ENCODE results near the gene OR2S2. TPM values are rescaled to one million over a fixed set of nuclear protein-coding genes. Genes with fewer than 3 reads are reported as not detected.

Gene OR2S2
- total RNA-seq, 2 experiments from 2014 or later = not detected

DNA sequence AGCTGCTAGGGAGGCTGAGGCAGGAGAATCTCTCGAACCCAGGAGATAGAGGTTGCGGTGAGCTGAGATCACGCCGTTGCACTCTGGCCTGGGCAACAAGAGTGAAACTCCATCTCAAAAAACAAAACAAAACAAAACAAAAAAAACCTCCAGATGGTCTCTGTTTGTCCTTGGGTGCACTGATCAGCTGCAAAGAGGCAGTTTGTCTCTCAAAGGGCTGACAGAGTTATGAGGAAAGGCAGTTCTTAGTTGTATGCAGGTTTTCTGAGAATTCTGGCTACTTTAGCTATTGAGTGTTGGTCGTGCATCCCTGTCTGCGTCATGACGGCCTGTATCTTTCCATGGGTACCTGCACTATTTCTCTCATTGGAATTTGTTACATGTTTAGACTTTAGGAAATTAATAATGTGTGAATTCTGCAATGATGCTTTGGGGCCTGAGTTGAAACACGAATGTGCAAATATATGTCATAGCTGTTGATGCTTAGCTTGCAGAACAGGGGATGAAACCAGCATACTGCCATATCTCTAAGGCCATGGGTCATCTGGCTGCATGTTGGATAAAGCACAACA, 18.2 kb downstream of the OR2S2 start:
- peaks cover 46% of the 10 kb centered on the region for H3K4me1 ChIP-seq (ENCODE audit: insufficient read depth, low read length, poor library complexity, severe bottlenecking)
- DNase-seq (ENCODE audit: low spot score) = no peak
- no peak overlapping the region for H2AFZ ChIP-seq (ENCODE audit: low read length)
- H3K4me2 ChIP-seq (ENCODE audit: low read length) = 0 out of 2 replicates have a peak overlapping the region, but pooled peaks have one; percentile 45
- H3K36me3 ChIP-seq (ENCODE audit: insufficient read depth, low read length) = no peaks in the 10 kb centered on the region; the same call in 1 of the 2 replicates
- H4K20me1 ChIP-seq (ENCODE audit: insufficient read depth, low read length) = no peaks in the 10 kb centered on the region
- H3K4me3 ChIP-seq (ENCODE audit: low read depth, low read length, poor library complexity, severe bottlenecking) = no peak overlapping the region
- H3K9me3 ChIP-seq (ENCODE audit: low read length) = peaks cover 8% of the 10 kb centered on the region; the same call in 1 of the 2 replicates
- ChIA-PET CTCF (ENCODE audit: unreplicated experiment) (no interaction called here), POLR2A (no interaction called here)
- H3K9me2 ChIP-seq (ENCODE audit: insufficient read depth, low read length) = no peaks in the 10 kb centered on the region
- intact Hi-C loops (cut with micrococcal nuclease; ENCODE audit: unreplicated experiment) = no loop called here
- TF ChIP-seq CTCF (conservative IDR thresholded peaks at IDR 0.05; ENCODE audit: low read length) (no peak), EZH2phosphoT487 (IDR thresholded peaks at IDR 0.05; ENCODE audit: borderline replicate concordance, low read depth, low read length) (no peak)
- BruUV-seq (replicated peaks) = no TSS peak
- H3K27ac ChIP-seq (ENCODE audit: low read depth, low read length, poor library complexity, severe bottlenecking) = peak overlapping the region; percentile 3
- no peaks in the 10 kb centered on the region for H3K79me2 ChIP-seq (ENCODE audit: insufficient read depth, low read depth, low read length)

DNA sequence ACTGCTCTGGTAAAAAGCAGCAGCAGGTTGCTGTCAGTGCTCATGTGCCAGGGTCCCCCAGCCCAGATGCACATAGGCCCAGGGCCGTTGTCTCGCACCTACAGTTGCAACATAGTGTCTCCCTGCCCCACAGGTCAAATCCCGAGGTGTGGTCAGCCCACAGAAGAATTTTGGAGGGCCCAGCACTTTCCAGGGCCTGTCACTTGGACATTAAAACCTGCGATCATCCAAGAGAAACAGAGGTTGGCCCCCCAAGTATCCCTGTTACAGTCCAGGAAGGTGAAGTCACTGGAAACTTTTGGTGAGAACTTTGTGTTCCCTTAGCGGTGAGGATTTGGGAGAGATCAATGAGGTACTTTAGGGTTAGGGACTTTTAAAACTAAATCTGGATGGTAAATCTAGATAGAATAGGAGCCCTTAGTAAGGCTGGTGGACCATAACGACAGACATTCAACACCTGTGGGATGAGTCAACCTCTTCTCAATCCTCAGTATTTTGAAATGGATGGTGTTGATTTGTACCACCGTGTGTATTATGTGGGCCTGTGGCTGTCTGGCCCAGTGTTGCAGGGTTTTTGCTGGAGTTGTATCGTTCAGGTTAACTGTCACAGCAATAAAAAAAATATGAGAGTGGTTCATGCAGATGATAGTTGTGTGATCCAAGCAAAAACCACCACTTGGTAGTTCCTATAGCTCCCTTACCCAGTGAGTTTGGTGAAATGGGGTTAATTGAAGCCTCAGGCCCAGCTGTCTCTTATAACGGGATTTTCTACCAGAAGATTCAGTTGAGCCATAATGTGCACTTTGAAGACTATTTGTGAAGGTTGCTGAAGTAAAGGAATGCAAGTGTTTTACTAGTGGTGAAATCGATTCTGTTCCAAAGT, 19.2 kb downstream of the OR2S2 start:
- ChIA-PET CTCF (ENCODE audit: unreplicated experiment) (no interaction called here), POLR2A (interaction anchor here (0.7 to 0.8 kb wide), 4 partner anchors 96 to 162 kb away, joined by 3 to 4 read pairs (median 3); no protein-coding TSS in a partner anchor)
- H2AFZ ChIP-seq (ENCODE audit: low read length) = peak overlapping the region; percentile 69; the same call in 1 of the 2 replicates

More for the DNA sequence above, 19.2 kb downstream of the OR2S2 start:
- H3K36me3 ChIP-seq (ENCODE audit: insufficient read depth, low read length) = no peaks in the 10 kb centered on the region; the same call in 1 of the 2 replicates
- peaks cover 46% of the 10 kb centered on the region for H3K4me1 ChIP-seq (ENCODE audit: insufficient read depth, low read length, poor library complexity, severe bottlenecking)
- H3K27ac ChIP-seq (ENCODE audit: low read depth, low read length, poor library complexity, severe bottlenecking) = peak overlapping the region; percentile 21
- BruUV-seq (replicated peaks) = no TSS peak
- H3K79me2 ChIP-seq (ENCODE audit: insufficient read depth, low read depth, low read length) = no peaks in the 10 kb centered on the region
- H4K20me1 ChIP-seq (ENCODE audit: insufficient read depth, low read length) = no peaks in the 10 kb centered on the region
- peak; percentile 37 for DNase-seq (ENCODE audit: low spot score)
- peaks cover 8% of the 10 kb centered on the region; the same call in 1 of the 2 replicates for H3K9me3 ChIP-seq (ENCODE audit: low read length)
- H3K4me3 ChIP-seq (ENCODE audit: low read depth, low read length, poor library complexity, severe bottlenecking) = no peak overlapping the region
- H3K4me2 ChIP-seq (ENCODE audit: low read length) = peak overlapping the region; percentile 46
- intact Hi-C loops (cut with micrococcal nuclease; ENCODE audit: unreplicated experiment) = no loop called here
- no peak for TF ChIP-seq EZH2phosphoT487 (IDR thresholded peaks at IDR 0.05; ENCODE audit: borderline replicate concordance, low read depth, low read length)
- TF ChIP-seq CTCF (conservative IDR thresholded peaks at IDR 0.05; ENCODE audit: low read length) = no peak
- H3K9me2 ChIP-seq (ENCODE audit: insufficient read depth, low read length) = no peaks in the 10 kb centered on the region

Measured in OCI-LY7 (cell line).